CD4-positive, CD25-positive, alpha-beta regulatory T cell (primary cell): ENCODE results near the gene OAS1. TPM values are rescaled to one million over a fixed set of nuclear protein-coding genes. Genes with fewer than 3 reads are reported as not detected.

Experiments
- ATAC-seq, 2 donors: fragments of 150-1000 bp; cut with Tn5 transposase; one replicate each; pipeline ENCODE4 v1.10.0; 2021; ENCODE audit warnings: low read depth in 2 of 2, moderate number of reproducible peaks in 2 of 2, moderate library complexity in 1 of 2
- DNase-seq, 3 donors: peaks; one replicate each; pipeline versions ENCODE4 v3.0.0 to v3.0.0-alpha.2; 2012 to 2022; ENCODE audit warnings: mixed read lengths in 1 of 3
- H3K27ac ChIP-seq: one replicate; pipeline ENCODE4 v1.7.0; 2013; ENCODE audit warnings: mild to moderate bottlenecking, low read length; ENCODE audit not compliant: insufficient read depth, poor library complexity, severe bottlenecking
- H3K27me3 ChIP-seq: one replicate; pipeline ENCODE4 v1.7.0; 2013; ENCODE audit warnings: low read length; ENCODE audit not compliant: control insufficient read depth, insufficient read depth
- H3K36me3 ChIP-seq: one replicate; pipeline ENCODE4 v1.7.0; 2013; ENCODE audit warnings: mild to moderate bottlenecking, low read length, moderate library complexity; ENCODE audit not compliant: control insufficient read depth, insufficient read depth
- H3K4me1 ChIP-seq: 2 replicates; pipeline ENCODE4 v1.7.0; 2013; ENCODE audit warnings: mild to moderate bottlenecking, low read length; ENCODE audit not compliant: insufficient read depth, control insufficient read depth, poor library complexity, severe bottlenecking
- H3K4me3 ChIP-seq: one replicate; pipeline ENCODE4 v1.7.0; 2013; ENCODE audit warnings: low read depth, mild to moderate bottlenecking, low read length, moderate library complexity
- H3K9me3 ChIP-seq, 2 experiments: 1 replicate in 1 of 2; 2 replicates in 1 of 2; pipeline ENCODE4 v1.7.0; 2013; ENCODE audit warnings: low read length in 2 of 2, mild to moderate bottlenecking in 1 of 2, moderate library complexity in 1 of 2; ENCODE audit not compliant: control insufficient read depth in 2 of 2
- H3K27ac Mint-ChIP-seq, 3 donors: one replicate each; pipeline ENCODE4 v1.8.0; 2020 to 2022; ENCODE audit warnings: mild to moderate bottlenecking in 3 of 3, mixed read lengths in 3 of 3, moderate library complexity in 2 of 3
- H3K27me3 Mint-ChIP-seq: one replicate; pipeline ENCODE4 v1.8.0; 2022; ENCODE audit warnings: mild to moderate bottlenecking, mixed read lengths
- H3K36me3 Mint-ChIP-seq: one replicate; pipeline ENCODE4 v1.8.0; 2020; ENCODE audit warnings: mixed read lengths
- H3K4me1 Mint-ChIP-seq, 4 donors: one replicate each; pipeline ENCODE4 v1.8.0; 2020 to 2022; ENCODE audit warnings: mixed read lengths in 4 of 4, mild to moderate bottlenecking in 1 of 4
- H3K4me3 Mint-ChIP-seq, 4 donors: one replicate each; pipeline ENCODE4 v1.8.0; 2020 to 2022; ENCODE audit warnings: mild to moderate bottlenecking in 4 of 4, mixed read lengths in 4 of 4, moderate library complexity in 3 of 4
- H3K9me3 Mint-ChIP-seq, 7 donors: one replicate each; pipeline ENCODE4 v1.8.0; 2020 to 2022; ENCODE audit warnings: mixed read lengths in 7 of 7, mild to moderate bottlenecking in 3 of 7, moderate library complexity in 2 of 7
- polyA plus RNA-seq, 4 donors: library from polyadenylated mRNA; unstranded; fragments of 300-500 nt; fragmentation: Illumina TruSeq; gene quantifications; one replicate each; pipeline ENCODE4 v1.2.3, GENCODE V29; 2021
- total RNA-seq: library from RNA; stranded (reverse); gene quantifications from one replicate; pipeline ENCODE4 v1.2.3, GENCODE V29; 2022

OAS1 gene
- total and polyA plus RNA-seq, 5 donors from 2014 or later = 44.2 to 115 (median 111) TPM

DNA sequence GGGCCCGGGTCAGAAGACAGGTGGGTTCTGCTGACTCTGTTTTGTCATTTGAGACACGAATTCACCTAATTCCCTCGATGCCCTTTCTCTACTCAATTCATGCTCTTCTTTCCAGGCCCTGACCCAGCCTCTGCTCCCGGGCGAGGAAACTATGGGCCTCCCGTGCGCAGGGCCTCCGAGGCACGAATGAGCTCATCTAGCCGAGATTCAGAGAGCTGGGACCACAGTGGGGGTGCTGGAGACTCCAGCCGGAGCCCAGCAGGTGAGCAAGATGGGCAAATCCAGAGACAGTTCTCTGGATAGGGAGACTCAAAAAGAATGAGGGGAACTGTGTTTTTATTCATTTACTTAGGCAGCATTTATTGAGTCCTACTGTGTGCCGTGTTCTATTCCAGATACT is 37.0 kb upstream of the OAS1 start:
- Histone ChIP-seq H3K27me3 (peaks cover 27% of the 10 kb centered on the region), H3K27ac (no peak overlapping the region), H3K4me3 (no peak overlapping the region), H3K36me3 (no peaks in the 10 kb centered on the region), H3K9me3 (no peaks in the 10 kb centered on the region), H3K4me1 (no peaks in the 10 kb centered on the region)
- ATAC-seq (no peak), DNase-seq (no peak)
- H3K4me1 Mint-ChIP-seq = peaks cover 0 to 2% (median under 1%) of the 10 kb centered on the region in 4 donors
- peaks cover 0 to 6% (median 0%) of the 10 kb centered on the region in 7 donors for H3K9me3 Mint-ChIP-seq
- no peak overlapping the region for H3K4me3 Mint-ChIP-seq
- H3K36me3 Mint-ChIP-seq = no peaks in the 10 kb centered on the region
- H3K27ac Mint-ChIP-seq = no peak overlapping the region
- peaks cover 37% of the 10 kb centered on the region for H3K27me3 Mint-ChIP-seq

DNA sequence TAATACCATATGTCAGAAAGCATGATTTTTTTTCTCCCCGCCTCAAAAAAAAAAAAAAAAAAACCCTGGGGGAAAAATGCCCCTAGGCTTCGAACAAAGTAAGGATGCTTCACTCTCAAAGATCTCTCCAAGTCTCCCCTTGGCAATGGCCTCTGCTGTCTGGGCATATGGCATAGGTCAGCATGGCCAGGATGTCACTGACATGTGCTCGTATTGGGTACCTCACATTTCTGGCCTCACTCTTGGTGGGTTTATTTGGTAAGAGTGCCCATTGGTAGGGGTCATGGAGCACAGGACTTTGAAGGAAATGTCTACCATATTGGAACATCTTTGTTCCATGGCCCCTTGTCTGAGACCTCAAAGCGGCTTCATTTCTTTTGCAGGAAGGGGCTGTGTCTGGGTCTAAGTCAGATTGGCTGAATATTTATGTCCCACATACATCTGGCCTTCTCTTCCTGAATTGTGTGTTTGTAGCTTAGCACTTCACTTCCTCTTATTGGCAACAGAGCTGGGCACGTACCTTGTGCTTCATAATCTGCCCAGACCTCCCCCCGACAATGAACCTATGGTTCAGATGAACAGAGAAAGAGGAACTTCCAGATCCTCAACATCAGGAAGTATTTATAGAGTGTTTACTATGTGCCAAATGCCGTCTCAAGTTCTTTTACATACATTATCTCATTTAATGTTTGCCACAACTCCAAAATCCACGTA is 36.3 kb upstream of the OAS1 start:
- peaks cover 27% of the 10 kb centered on the region for H3K27me3 ChIP-seq
- Mint-ChIP-seq H3K9me3 (peaks cover 0 to 6% (median 0%) of the 10 kb centered on the region in 7 donors), H3K4me3 (no peak overlapping the region), H3K4me1 (peaks cover 0 to 2% (median 0%) of the 10 kb centered on the region in 4 donors), H3K27me3 (peaks cover 36% of the 10 kb centered on the region), H3K36me3 (no peaks in the 10 kb centered on the region), H3K27ac (no peak overlapping the region)
- no peak overlapping the region for H3K27ac ChIP-seq
- no peaks in the 10 kb centered on the region for H3K36me3 ChIP-seq
- no peaks in the 10 kb centered on the region for H3K4me1 ChIP-seq
- ATAC-seq = no peak
- DNase-seq = no peak
- H3K9me3 ChIP-seq = no peaks in the 10 kb centered on the region
- no peak overlapping the region for H3K4me3 ChIP-seq

- Mint-ChIP-seq H3K4me3 (no peak overlapping the region), H3K4me1 (peaks cover 0 to 1% (median 0%) of the 10 kb centered on the region in 4 donors), H3K27ac (no peak overlapping the region), H3K36me3 (no peaks in the 10 kb centered on the region), H3K27me3 (peaks cover 50% of the 10 kb centered on the region), H3K9me3 (no peaks in the 10 kb centered on the region)
- Histone ChIP-seq H3K36me3 (no peaks in the 10 kb centered on the region), H3K27ac (no peak overlapping the region), H3K27me3 (peaks cover 30% of the 10 kb centered on the region), H3K4me3 (no peak overlapping the region), H3K4me1 (no peaks in the 10 kb centered on the region), H3K9me3 (no peaks in the 10 kb centered on the region)
- ATAC-seq = no peak
- DNase-seq = no peak
These were observed 31.2 kb upstream of the OAS1 start for GRCh38 chr12:112875608-112876007.

DNA sequence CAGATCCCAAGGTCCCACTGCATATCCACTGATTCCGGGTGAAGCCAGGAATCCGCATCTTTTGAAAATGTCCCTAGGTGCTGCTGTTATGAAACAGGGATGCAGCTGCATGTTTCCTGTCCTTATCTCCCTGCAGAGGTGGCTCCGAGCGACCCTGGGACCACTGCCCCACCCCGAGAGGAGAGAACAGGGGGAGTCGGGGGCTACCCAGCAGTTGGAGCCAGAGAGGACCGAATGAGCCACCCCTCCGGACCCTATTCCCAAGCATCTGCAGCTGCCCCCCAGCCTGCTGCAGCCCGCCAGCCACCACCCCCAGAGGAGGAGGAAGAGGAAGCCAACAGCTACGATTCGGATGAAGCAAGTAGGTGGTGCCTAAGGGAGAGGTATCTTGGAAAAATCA is 30.3 kb upstream of the OAS1 start:
- Mint-ChIP-seq H3K4me3 (no peak overlapping the region), H3K36me3 (no peaks in the 10 kb centered on the region), H3K27ac (no peak overlapping the region), H3K9me3 (no peaks in the 10 kb centered on the region), H3K27me3 (peaks cover 49% of the 10 kb centered on the region), H3K4me1 (no peaks in the 10 kb centered on the region)
- no peaks in the 10 kb centered on the region for H3K4me1 ChIP-seq
- H3K4me3 ChIP-seq = no peak overlapping the region
- DNase-seq (no peak), ATAC-seq (no peak)
- peaks cover 27% of the 10 kb centered on the region for H3K27me3 ChIP-seq
- no peaks in the 10 kb centered on the region for H3K9me3 ChIP-seq
- H3K27ac ChIP-seq = no peak overlapping the region
- H3K36me3 ChIP-seq = no peaks in the 10 kb centered on the region

DNA sequence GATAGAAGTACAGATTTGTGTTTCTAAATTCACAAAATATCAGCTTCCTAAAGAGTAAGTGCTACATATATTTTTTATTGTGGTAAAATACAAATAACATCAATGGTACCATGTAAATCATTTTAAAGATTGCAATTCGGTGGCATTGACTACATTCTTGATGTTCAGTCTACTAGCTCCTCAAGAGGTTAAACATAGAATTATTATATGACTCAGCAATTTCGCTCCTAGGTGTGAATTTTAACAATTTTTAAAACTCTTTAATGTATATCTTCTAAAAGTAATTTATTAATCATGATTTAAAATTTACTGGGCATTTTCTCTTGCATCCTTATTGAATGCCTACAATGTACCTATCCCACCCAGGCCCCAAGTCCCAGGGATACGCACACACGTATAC is 29.8 kb upstream of the OAS1 start:
- Mint-ChIP-seq H3K4me1 (no peaks in the 10 kb centered on the region), H3K4me3 (no peak overlapping the region), H3K27me3 (peaks cover 47% of the 10 kb centered on the region), H3K9me3 (no peaks in the 10 kb centered on the region), H3K27ac (no peak overlapping the region), H3K36me3 (no peaks in the 10 kb centered on the region)
- Histone ChIP-seq H3K27ac (no peak overlapping the region), H3K27me3 (peaks cover 27% of the 10 kb centered on the region), H3K4me1 (no peaks in the 10 kb centered on the region), H3K36me3 (no peaks in the 10 kb centered on the region), H3K4me3 (no peak overlapping the region), H3K9me3 (no peaks in the 10 kb centered on the region)
- no peak for DNase-seq
- no peak for ATAC-seq

- ATAC-seq (no peak), DNase-seq (no peak)
- Mint-ChIP-seq H3K36me3 (no peaks in the 10 kb centered on the region), H3K9me3 (no peaks in the 10 kb centered on the region), H3K4me1 (no peaks in the 10 kb centered on the region), H3K4me3 (no peak overlapping the region), H3K27ac (no peak overlapping the region), H3K27me3 (peaks cover 36% of the 10 kb centered on the region)
- Histone ChIP-seq H3K9me3 (no peaks in the 10 kb centered on the region), H3K27ac (no peak overlapping the region), H3K36me3 (no peaks in the 10 kb centered on the region), H3K4me1 (no peaks in the 10 kb centered on the region), H3K27me3 (peaks cover 22% of the 10 kb centered on the region), H3K4me3 (no peak overlapping the region)
These were observed 28.3 kb upstream of the OAS1 start for GRCh38 chr12:112878488-112878887.

GRCh38 chr12:112879191-112879705 is 27.5 kb upstream of the OAS1 start:
- peaks cover 40% of the 10 kb centered on the region for H3K27me3 Mint-ChIP-seq
- Histone ChIP-seq H3K36me3 (no peaks in the 10 kb centered on the region), H3K27me3 (peaks cover 16% of the 10 kb centered on the region), H3K4me1 (no peaks in the 10 kb centered on the region), H3K4me3 (no peak overlapping the region), H3K9me3 (no peaks in the 10 kb centered on the region), H3K27ac (no peak overlapping the region)
- DNase-seq = no peak
- ATAC-seq = no peak
- H3K4me1 Mint-ChIP-seq = no peaks in the 10 kb centered on the region
- H3K9me3 Mint-ChIP-seq = no peaks in the 10 kb centered on the region
- no peak overlapping the region for H3K4me3 Mint-ChIP-seq
- H3K36me3 Mint-ChIP-seq = no peaks in the 10 kb centered on the region
- no peak overlapping the region for H3K27ac Mint-ChIP-seq

DNA sequence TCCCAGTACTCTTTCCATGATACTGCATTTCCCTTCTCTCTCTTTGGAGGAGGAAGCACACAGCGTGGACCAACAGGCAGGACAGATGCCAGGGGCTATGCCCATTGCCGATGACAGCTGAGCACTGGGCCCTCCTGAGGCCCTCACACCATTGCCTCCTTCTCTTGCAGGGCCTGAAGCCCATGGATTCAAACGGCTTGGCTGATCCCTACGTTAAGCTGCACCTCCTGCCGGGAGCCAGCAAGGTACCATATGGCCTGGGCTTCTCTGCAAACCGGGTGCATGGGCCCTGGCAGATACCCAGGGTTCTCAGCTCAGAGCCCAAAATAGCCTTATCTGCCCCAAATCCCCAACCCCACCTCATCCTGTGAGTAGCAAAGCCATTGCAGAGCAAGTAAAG is 25.2 kb upstream of the OAS1 start:
- H3K27ac Mint-ChIP-seq = peak overlapping the region in 1 of 3 donors; percentile 72
- H3K27me3 Mint-ChIP-seq = peaks cover 38% of the 10 kb centered on the region
- H3K4me1 ChIP-seq = no peaks in the 10 kb centered on the region
- no peaks in the 10 kb centered on the region for H3K4me1 Mint-ChIP-seq
- DNase-seq = no peak
- H3K9me3 ChIP-seq = peaks cover 0 to 6% of the 10 kb centered on the region in 2 experiments
- no peaks in the 10 kb centered on the region for H3K36me3 Mint-ChIP-seq
- H3K9me3 Mint-ChIP-seq = peaks cover 0 to 4% (median 0%) of the 10 kb centered on the region in 7 donors
- H3K27me3 ChIP-seq = peaks cover 21% of the 10 kb centered on the region
- H3K27ac ChIP-seq = no peak overlapping the region
- ATAC-seq = no peak
- no peak overlapping the region for H3K4me3 Mint-ChIP-seq
- no peak overlapping the region for H3K4me3 ChIP-seq
- H3K36me3 ChIP-seq = no peaks in the 10 kb centered on the region
